Neural progenitor cell (in vitro differentiated cells): ENCODE data around the gene IRF9.

Source experiments
- CTCF ChIP-seq: fragments of 200-600 bp; sonication (generic); IDR thresholded peaks from 2 replicates; pipeline ENCODE4 v1.5.1; 2017; ENCODE audit warnings: antibody characterized with exemption, mild to moderate bottlenecking
- EZH2 ChIP-seq: fragments of 200-600 bp; sonication (generic); IDR thresholded peaks from 2 replicates; pipeline ENCODE4 v1.6.1; 2017; ENCODE audit warnings: antibody characterized with exemption, mild to moderate bottlenecking, moderate library complexity

- TF ChIP-seq CTCF, result no peak
- TF ChIP-seq EZH2, result no peak
Measured at GRCh38 chr14:24207625-24208024, 46.6 kb downstream of the IRF9 start.
